ENCODE data around the gene SPART. TPM values are rescaled to one million over a fixed set of nuclear protein-coding genes. Genes with fewer than 3 reads are reported as not detected.
"Not testable (repeated sequence)": the region's sequence is repeated elsewhere in the genome, so short reads cannot be mapped to it uniquely, and the experiment has no call there.

Gene SPART
- total RNA-seq, 4 donors from 2014 or later, result 95.1 to 157 (median 122) TPM

GRCh38 chr13:36332986-36333385 is 13.2 kb downstream of the SPART start:
- intact Hi-C loops (cut with DNase I), result no loop called here
- Histone ChIP-seq H3K27me3 (no peaks in the 10 kb centered on the region), H3K4me1 (peaks cover 8 to 67% (median 61%) of the 10 kb centered on the region in 4 donors), H3K27ac (replicated peaks in 1 of 4) (no peak overlapping the region), H3K9me3 (no peaks in the 10 kb centered on the region), H3K36me3 (peaks cover 16 to 46% (median 30%) of the 10 kb centered on the region in 4 donors), H3K4me3 (no peak overlapping the region)
- no peak for DNase-seq (ENCODE audit: extremely low spot score)
- TF ChIP-seq POLR2AphosphoS5 (IDR thresholded peaks at IDR 0.05), result no peak
- TF ChIP-seq POLR2A (IDR thresholded peaks at IDR 0.05; ENCODE audit: low read depth), result no peak
- TF ChIP-seq CTCF (IDR thresholded peaks at IDR 0.05), result no peak
- TF ChIP-seq EP300 (IDR thresholded peaks at IDR 0.05), result no peak

- peaks cover 8 to 65% (median 58%) of the 10 kb centered on the region in 4 donors for H3K4me1 ChIP-seq
- H3K4me3 ChIP-seq; intact Hi-C loops (cut with DNase I); H3K9me3 ChIP-seq; H3K27ac ChIP-seq (replicated peaks in 1 of 4); H3K27me3 ChIP-seq; DNase-seq (ENCODE audit: extremely low spot score): not testable (repeated sequence)
- peaks cover 21 to 53% (median 35%) of the 10 kb centered on the region in 4 donors for H3K36me3 ChIP-seq
Observed at GRCh38 chr13:36332255-36332654, 13.9 kb downstream of the SPART start.

- Histone ChIP-seq H3K36me3 (peaks cover 27 to 63% (median 41%) of the 10 kb centered on the region in 4 donors), H3K4me1 (peaks cover 8 to 58% (median 52%) of the 10 kb centered on the region in 4 donors), H3K27me3 (no peaks in the 10 kb centered on the region), H3K27ac (replicated peaks in 1 of 4) (no peak overlapping the region), H3K9me3 (no peaks in the 10 kb centered on the region), H3K4me3 (no peak overlapping the region)
- DNase-seq (ENCODE audit: extremely low spot score), result no peak
- no peak for TF ChIP-seq POLR2A (IDR thresholded peaks at IDR 0.05; ENCODE audit: low read depth)
- TF ChIP-seq CTCF (IDR thresholded peaks at IDR 0.05), result no peak
- TF ChIP-seq EP300 (IDR thresholded peaks at IDR 0.05), result no peak
- TF ChIP-seq POLR2AphosphoS5 (IDR thresholded peaks at IDR 0.05), result no peak
- 83% methylated on average over 4 of the region's 4 CpGs for WGBS
- intact Hi-C loops (cut with DNase I), result no loop called here
Observed at GRCh38 chr13:36331280-36331679, 14.9 kb downstream of the SPART start.

GRCh38 chr13:36329361-36329760 is 16.8 kb downstream of the SPART start:
- H3K4me3 ChIP-seq, result no peak overlapping the region
- TF ChIP-seq EP300 (IDR thresholded peaks at IDR 0.05) (no peak), CTCF (IDR thresholded peaks at IDR 0.05) (no peak), POLR2A (IDR thresholded peaks at IDR 0.05; ENCODE audit: low read depth) (no peak), POLR2AphosphoS5 (IDR thresholded peaks at IDR 0.05) (no peak)
- peaks cover 8 to 45% (median 35%) of the 10 kb centered on the region in 4 donors for H3K4me1 ChIP-seq

GRCh38 chr13:36328821-36329220 is 17.4 kb downstream of the SPART start:
- intact Hi-C loops (cut with DNase I), result no loop called here
- TF ChIP-seq POLR2AphosphoS5 (IDR thresholded peaks at IDR 0.05) (no peak), POLR2A (IDR thresholded peaks at IDR 0.05; ENCODE audit: low read depth) (no peak), EP300 (IDR thresholded peaks at IDR 0.05) (no peak), CTCF (IDR thresholded peaks at IDR 0.05) (no peak)
- H3K27me3 ChIP-seq, result no peaks in the 10 kb centered on the region

More at GRCh38 chr13:36329361-36329760, 16.8 kb downstream of the SPART start:
- no peak overlapping the region for H3K27ac ChIP-seq (replicated peaks in 1 of 4)
- no peaks in the 10 kb centered on the region for H3K9me3 ChIP-seq
- H3K36me3 ChIP-seq, result peaks cover 38 to 73% (median 57%) of the 10 kb centered on the region in 4 donors
- intact Hi-C loops (cut with DNase I), result no loop called here
- 62% methylated on average over 4 of the region's 4 CpGs for WGBS
- H3K27me3 ChIP-seq, result no peaks in the 10 kb centered on the region
- no peak for DNase-seq (ENCODE audit: extremely low spot score)

More at GRCh38 chr13:36328821-36329220, 17.4 kb downstream of the SPART start:
- DNase-seq (ENCODE audit: extremely low spot score), result no peak
- Histone ChIP-seq H3K27ac (replicated peaks in 1 of 4) (no peak overlapping the region), H3K4me1 (peaks cover 8 to 40% (median 30%) of the 10 kb centered on the region in 4 donors), H3K9me3 (no peaks in the 10 kb centered on the region), H3K4me3 (no peak overlapping the region), H3K36me3 (peaks cover 44 to 74% (median 62%) of the 10 kb centered on the region in 4 donors)
- 100% methylated on average over 2 of the region's 2 CpGs for WGBS
